HG03575 (cell line): Measurements from ENCODE around the gene CEPT1.
"Not testable (repeated sequence)": the region's sequence is repeated elsewhere in the genome, so short reads cannot be mapped to it uniquely, and the experiment has no call there.

Experiments used
- ATAC-seq: cut with Tn5 transposase; IDR thresholded peaks from one replicate; pipeline ENCODE4 v1.9.1; 2021; ENCODE audit not compliant: unreplicated experiment, insufficient number of reproducible peaks, low FRiP score; ENCODE audit errors: extremely low read depth

The CEPT1 gene

GRCh38 chr1:111204201-111204982, 64.4 kb downstream of the CEPT1 start:
- ATAC-seq: no peak

- ATAC-seq: no peak
Measured at GRCh38 chr1:111204983-111205713, 65.1 kb downstream of the CEPT1 start.

- ATAC-seq: no peak
Measured at GRCh38 chr1:111205714-111206050, 65.7 kb downstream of the CEPT1 start.

- ATAC-seq: no peak
Measured at GRCh38 chr1:111208921-111209320, 68.9 kb downstream of the CEPT1 start.

- ATAC-seq: no peak
Measured at GRCh38 chr1:111209622-111210021, 69.6 kb downstream of the CEPT1 start.

GRCh38 chr1:111211921-111212320, 71.9 kb downstream of the CEPT1 start:
- ATAC-seq: no peak

GRCh38 chr1:111212634-111213335, 72.8 kb downstream of the CEPT1 start:
- no peak for ATAC-seq

GRCh38 chr1:111213412-111213811, 73.4 kb downstream of the CEPT1 start:
- no peak for ATAC-seq

- no peak for ATAC-seq
Measured at GRCh38 chr1:111214074-111214801, 74.2 kb downstream of the CEPT1 start.

- ATAC-seq: no peak
Measured at GRCh38 chr1:111214884-111215283, 74.9 kb downstream of the CEPT1 start.

GRCh38 chr1:111215285-111215684, 75.3 kb downstream of the CEPT1 start:
- not testable (repeated sequence) for ATAC-seq

- no peak for ATAC-seq
Measured at GRCh38 chr1:111216751-111217150, 76.7 kb downstream of the CEPT1 start.

- no peak for ATAC-seq
Measured at GRCh38 chr1:111217183-111217910, 77.3 kb downstream of the CEPT1 start.

- ATAC-seq: no peak
Measured at GRCh38 chr1:111218701-111219556, 78.9 kb downstream of the CEPT1 start.

- no peak for ATAC-seq
Measured at GRCh38 chr1:111219557-111220286, 79.7 kb downstream of the CEPT1 start.

GRCh38 chr1:111220302-111220890, 80.4 kb downstream of the CEPT1 start:
- no peak for ATAC-seq

GRCh38 chr1:111221276-111221632, 81.2 kb downstream of the CEPT1 start:
- no peak for ATAC-seq
